Gastroesophageal sphincter (tissue), 4 donors: Measurements from ENCODE around the gene LYRM4. TPM values are rescaled to one million over a fixed set of nuclear protein-coding genes. Genes with fewer than 3 reads are reported as not detected.

Experiments
- ATAC-seq: fragments of 150-250 bp; one replicate; pipeline ENCODE4 v1.9.1; 2016; ENCODE audit warnings: mild to moderate bottlenecking, moderate library complexity
- H3K27ac ChIP-seq, 4 donors: fragments of 200-600 bp; sonication (generic) in 3 of 4; 1 replicate in 3 of 4; 2 replicates in 1 of 4; pipeline ENCODE4 v1.5.1; 2016 to 2019
- H3K27me3 ChIP-seq: fragments of 200-600 bp; sonication (generic); one replicate; pipeline ENCODE4 v1.5.1; 2019
- H3K36me3 ChIP-seq, 2 donors: fragments of 200-600 bp; sonication (generic); one replicate each; pipeline ENCODE4 v1.5.1; 2019; ENCODE audit warnings: control low read depth in 1 of 2
- H3K4me1 ChIP-seq, 3 donors: fragments of 200-600 bp; sonication (generic); 1 replicate in 2 of 3; 2 replicates in 1 of 3; pipeline ENCODE4 v1.5.1; 2016 to 2019; ENCODE audit warnings: control low read depth in 2 of 3
- H3K4me3 ChIP-seq, 2 donors: fragments of 200-600 bp; sonication (generic); one replicate each; pipeline ENCODE4 v1.5.1; 2019; ENCODE audit warnings: mild to moderate bottlenecking in 1 of 2, moderate library complexity in 1 of 2
- H3K9me3 ChIP-seq, 3 donors: fragments of 200-600 bp; sonication (generic); one replicate each; pipeline ENCODE4 v1.5.1; 2017 to 2019; ENCODE audit warnings: control low read depth in 2 of 3
- CTCF ChIP-seq, 4 experiments: fragments of 200-600 bp in 2 of 4; fragments of 450-650 bp in 2 of 4; sonication (generic) in 1 of 4; IDR thresholded peaks; one replicate each; pipeline ENCODE4 v1.5.1; 2017 to 2019; ENCODE audit warnings: antibody characterized with exemption in 4 of 4, mild to moderate bottlenecking in 2 of 4, moderate library complexity in 2 of 4
- EP300 ChIP-seq: sonication (generic); formaldehyde crosslinking; IDR thresholded peaks from one replicate; pipeline ENCODE4 v1.6.1; 2017; ENCODE audit warnings: antibody characterized with exemption, mild to moderate bottlenecking
- POLR2A ChIP-seq, 2 donors: fragments of 450-650 bp; IDR thresholded peaks; one replicate each; pipeline ENCODE4 v1.6.1; 2017; ENCODE audit warnings: antibody characterized with exemption in 2 of 2, mild to moderate bottlenecking in 2 of 2, moderate library complexity in 1 of 2
- POLR2AphosphoS5 ChIP-seq: sonication (generic); formaldehyde crosslinking; IDR thresholded peaks from one replicate; pipeline ENCODE4 v1.6.1; 2017; ENCODE audit warnings: antibody characterized with exemption
- WGBS, 2 donors: methylation state at CpG; one replicate each; pipeline ENCODE4 v1.1.5; 2018; ENCODE audit warnings: low coverage in 1 of 2; 5-methylcytosine and 5-hydroxymethylcytosine counted together
- total RNA-seq, 4 donors: library from RNA; depleted of rRNA; stranded (reverse); fragments of >200 nt; gene quantifications; one replicate each; pipeline ENCODE4 v1.1.0, GENCODE V29; 2016

The LYRM4 gene
- total RNA-seq, 4 donors from 2014 or later, result 16.4 to 27.9 (median 20.5) TPM

GRCh38 chr6:5115168-5115567, 145.6 kb downstream of the LYRM4 start:
- Histone ChIP-seq H3K27ac (no peak overlapping the region), H3K36me3 (peaks cover 0 to 10% of the 10 kb centered on the region in 2 donors), H3K4me3 (no peak overlapping the region), H3K9me3 (no peaks in the 10 kb centered on the region), H3K4me1 (no peaks in the 10 kb centered on the region), H3K27me3 (no peaks in the 10 kb centered on the region)
- no peak for TF ChIP-seq POLR2A (IDR thresholded peaks at IDR 0.05)
- no peak for TF ChIP-seq POLR2AphosphoS5
- TF ChIP-seq CTCF (IDR thresholded peaks at IDR 0.05), result no peak
- TF ChIP-seq EP300, result no peak
- no peak for ATAC-seq
- 94 to 95% methylated on average over 9 of the region's 10 CpGs for WGBS, 2 donors

GRCh38 chr6:5113096-5113495, 147.7 kb downstream of the LYRM4 start:
- peaks cover 0 to 27% of the 10 kb centered on the region in 2 donors for H3K36me3 ChIP-seq
- H3K4me3 ChIP-seq, result no peak overlapping the region
- H3K9me3 ChIP-seq, result no peaks in the 10 kb centered on the region
- ATAC-seq, result no peak
- WGBS, 2 donors, result 90 to 97% methylated on average over 7 to 12 of the region's 13 CpGs
- H3K27me3 ChIP-seq, result no peaks in the 10 kb centered on the region
- H3K27ac ChIP-seq, result no peak overlapping the region
- no peaks in the 10 kb centered on the region for H3K4me1 ChIP-seq
- TF ChIP-seq EP300 (no peak), CTCF (IDR thresholded peaks at IDR 0.05) (no peak)

- WGBS, 2 donors, result 35 to 40% methylated on average over 1 to 2 of the region's 17 CpGs
- H3K36me3 ChIP-seq, result peaks cover 0 to 33% of the 10 kb centered on the region in 2 donors
- TF ChIP-seq EP300 (no peak), POLR2A (IDR thresholded peaks at IDR 0.05) (no peak), POLR2AphosphoS5 (no peak), CTCF (IDR thresholded peaks at IDR 0.05) (no peak)
Measured at GRCh38 chr6:5112066-5112799, 148.5 kb downstream of the LYRM4 start.

GRCh38 chr6:5111626-5112025, 149.1 kb downstream of the LYRM4 start:
- H3K27me3 ChIP-seq, result no peaks in the 10 kb centered on the region
- H3K4me3 ChIP-seq, result no peak overlapping the region
- no peaks in the 10 kb centered on the region for H3K9me3 ChIP-seq
- H3K27ac ChIP-seq, result no peak overlapping the region
- peaks cover 0 to 36% of the 10 kb centered on the region in 2 donors for H3K36me3 ChIP-seq
- no peak for ATAC-seq
- TF ChIP-seq EP300, result no peak
- TF ChIP-seq CTCF (IDR thresholded peaks at IDR 0.05), result no peak
- TF ChIP-seq POLR2AphosphoS5, result no peak
- no peak for TF ChIP-seq POLR2A (IDR thresholded peaks at IDR 0.05)
- WGBS, 2 donors, result 80% methylated on average over 4 of the region's 7 CpGs; no CpG with 5 or more reads in 1 of the 2 donors
- no peaks in the 10 kb centered on the region for H3K4me1 ChIP-seq

More at GRCh38 chr6:5112066-5112799, 148.5 kb downstream of the LYRM4 start:
- no peak for ATAC-seq
- no peaks in the 10 kb centered on the region for H3K27me3 ChIP-seq
- H3K27ac ChIP-seq, result no peak overlapping the region
- no peak overlapping the region for H3K4me3 ChIP-seq
- no peaks in the 10 kb centered on the region for H3K4me1 ChIP-seq
- H3K9me3 ChIP-seq, result no peaks in the 10 kb centered on the region

GRCh38 chr6:5110246-5110645, 150.5 kb downstream of the LYRM4 start:
- H3K4me3 ChIP-seq, result no peak overlapping the region
- no peaks in the 10 kb centered on the region for H3K4me1 ChIP-seq
- no peaks in the 10 kb centered on the region for H3K27me3 ChIP-seq
- 62 to 86% methylated on average over 3 to 15 of the region's 16 CpGs for WGBS, 2 donors
- H3K27ac ChIP-seq, result no peak overlapping the region
- ATAC-seq, result no peak
- H3K36me3 ChIP-seq, result peaks cover 0 to 36% of the 10 kb centered on the region in 2 donors
- TF ChIP-seq POLR2AphosphoS5, result no peak
- TF ChIP-seq POLR2A (IDR thresholded peaks at IDR 0.05), result no peak
- no peak for TF ChIP-seq CTCF (IDR thresholded peaks at IDR 0.05)
- no peak for TF ChIP-seq EP300
- no peaks in the 10 kb centered on the region for H3K9me3 ChIP-seq
